Gastroesophageal sphincter (tissue), 3 donors: ENCODE measurements around the gene ZNF280B.

Experiments used
- EP300 ChIP-seq: sonication (generic); formaldehyde crosslinking; IDR thresholded peaks from one replicate; pipeline ENCODE4 v1.6.1; 2017; ENCODE audit warnings: antibody characterized with exemption, mild to moderate bottlenecking
- POLR2A ChIP-seq, 2 donors: fragments of 450-650 bp; IDR thresholded peaks; one replicate each; pipeline ENCODE4 v1.6.1; 2017; ENCODE audit warnings: antibody characterized with exemption in 2 of 2, mild to moderate bottlenecking in 2 of 2, moderate library complexity in 1 of 2
- POLR2AphosphoS5 ChIP-seq: sonication (generic); formaldehyde crosslinking; IDR thresholded peaks from one replicate; pipeline ENCODE4 v1.6.1; 2017; ENCODE audit warnings: antibody characterized with exemption
- TF ChIP-seq, protein P1 (sequence below), 4 experiments: fragments of 200-600 bp in 2 of 4; fragments of 450-650 bp in 2 of 4; sonication (generic) in 1 of 4; IDR thresholded peaks; one replicate each; pipeline ENCODE4 v1.5.1; 2017 to 2019; ENCODE audit warnings: antibody characterized with exemption in 4 of 4, mild to moderate bottlenecking in 2 of 4, moderate library complexity in 2 of 4

DNA sequence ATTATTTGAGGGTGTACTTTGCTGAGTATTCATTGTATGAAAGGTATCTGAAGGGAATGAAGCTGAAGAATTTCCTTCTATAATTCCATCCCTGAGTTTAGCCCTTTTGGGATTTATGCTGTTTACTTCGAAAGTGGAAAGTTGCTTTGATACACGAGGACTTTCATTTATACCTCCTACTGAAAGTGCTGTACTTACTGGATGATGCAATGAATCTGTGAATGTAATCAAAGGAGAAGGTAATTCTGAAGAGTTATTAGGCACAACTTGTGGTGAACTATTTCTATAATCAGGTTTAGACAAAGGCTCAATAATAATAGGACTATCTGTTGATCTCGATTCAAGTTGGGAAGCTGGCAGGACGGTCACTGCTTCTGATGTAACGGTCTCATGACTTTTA is 19.8 kb downstream of the ZNF280B start:
- no peak for TF ChIP-seq POLR2AphosphoS5
- TF ChIP-seq, protein P1, sequence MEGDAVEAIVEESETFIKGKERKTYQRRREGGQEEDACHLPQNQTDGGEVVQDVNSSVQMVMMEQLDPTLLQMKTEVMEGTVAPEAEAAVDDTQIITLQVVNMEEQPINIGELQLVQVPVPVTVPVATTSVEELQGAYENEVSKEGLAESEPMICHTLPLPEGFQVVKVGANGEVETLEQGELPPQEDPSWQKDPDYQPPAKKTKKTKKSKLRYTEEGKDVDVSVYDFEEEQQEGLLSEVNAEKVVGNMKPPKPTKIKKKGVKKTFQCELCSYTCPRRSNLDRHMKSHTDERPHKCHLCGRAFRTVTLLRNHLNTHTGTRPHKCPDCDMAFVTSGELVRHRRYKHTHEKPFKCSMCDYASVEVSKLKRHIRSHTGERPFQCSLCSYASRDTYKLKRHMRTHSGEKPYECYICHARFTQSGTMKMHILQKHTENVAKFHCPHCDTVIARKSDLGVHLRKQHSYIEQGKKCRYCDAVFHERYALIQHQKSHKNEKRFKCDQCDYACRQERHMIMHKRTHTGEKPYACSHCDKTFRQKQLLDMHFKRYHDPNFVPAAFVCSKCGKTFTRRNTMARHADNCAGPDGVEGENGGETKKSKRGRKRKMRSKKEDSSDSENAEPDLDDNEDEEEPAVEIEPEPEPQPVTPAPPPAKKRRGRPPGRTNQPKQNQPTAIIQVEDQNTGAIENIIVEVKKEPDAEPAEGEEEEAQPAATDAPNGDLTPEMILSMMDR (IDR thresholded peaks at IDR 0.05) = no peak
- no peak for TF ChIP-seq EP300
- no peak for TF ChIP-seq POLR2A (IDR thresholded peaks at IDR 0.05)
